ENCODE data around the gene LETMD1.

Gene LETMD1

DNA sequence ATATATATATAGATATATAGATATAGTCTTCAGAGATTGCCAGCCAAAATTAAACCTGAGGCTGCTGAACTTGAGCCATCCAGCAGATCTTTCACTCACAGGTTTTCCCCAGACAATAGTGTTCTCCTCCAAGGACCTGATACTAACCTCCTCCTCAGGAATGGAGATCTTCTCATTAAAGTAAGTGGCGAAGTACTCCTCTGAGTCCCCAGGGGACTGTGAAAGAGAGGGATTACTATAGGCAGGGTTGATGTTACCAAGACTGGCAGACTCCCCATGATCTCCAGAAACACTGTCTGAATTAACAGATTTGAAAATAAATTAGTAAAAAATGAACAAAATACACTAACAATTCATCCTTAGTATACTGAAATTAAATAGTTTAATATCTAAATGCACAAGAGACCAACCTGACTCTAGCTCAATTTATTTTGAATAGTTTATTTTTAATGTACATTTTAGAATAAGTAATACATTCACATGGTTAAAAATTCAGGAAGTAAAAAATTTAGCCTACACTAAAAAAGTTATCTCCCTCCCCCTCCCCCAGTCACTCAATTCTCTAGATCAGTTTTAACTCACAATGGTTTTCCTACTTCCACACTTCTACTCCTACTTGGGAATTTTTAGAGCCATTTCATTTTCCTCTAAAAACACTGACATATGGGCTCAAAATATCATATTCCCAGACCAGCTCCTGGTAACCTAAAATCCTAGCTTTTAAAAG is 39.6 kb upstream of the LETMD1 start:
- H3K79me2 ChIP-seq (ENCODE audit: low read length), result peaks cover 37% of the 10 kb centered on the region
- no peak overlapping the region for H3K4me3 ChIP-seq (ENCODE audit: low read length)
- no peak overlapping the region for H2AFZ ChIP-seq (ENCODE audit: low read length)
- H4K20me1 ChIP-seq (ENCODE audit: insufficient read depth, low read length), result no peaks in the 10 kb centered on the region
- H3K9me3 ChIP-seq (replicated peaks; ENCODE audit: insufficient read depth, low read length), result no peaks in the 10 kb centered on the region
- H3K4me1 ChIP-seq (ENCODE audit: low read length), result no peaks in the 10 kb centered on the region
- no peaks in the 10 kb centered on the region for H3F3A ChIP-seq (ENCODE audit: insufficient read depth, low read length)
- H3K9me2 ChIP-seq (replicated peaks; ENCODE audit: insufficient read depth, low read length), result no peaks in the 10 kb centered on the region
- no peak overlapping the region for H3K4me2 ChIP-seq (ENCODE audit: low read depth, low read length)
- no peaks in the 10 kb centered on the region for H3K36me3 ChIP-seq (replicated peaks; ENCODE audit: insufficient read depth, low read length)
- no peak overlapping the region for H3K27ac ChIP-seq (ENCODE audit: low read length)
- TF ChIP-seq EZH2phosphoT487 (IDR thresholded peaks at IDR 0.05; ENCODE audit: low read length), result no peak
- TF ChIP-seq EZH2 (optimal IDR thresholded peaks at IDR 0.05; ENCODE audit: low read depth, low read length), result no peak
- TF ChIP-seq, protein P1, sequence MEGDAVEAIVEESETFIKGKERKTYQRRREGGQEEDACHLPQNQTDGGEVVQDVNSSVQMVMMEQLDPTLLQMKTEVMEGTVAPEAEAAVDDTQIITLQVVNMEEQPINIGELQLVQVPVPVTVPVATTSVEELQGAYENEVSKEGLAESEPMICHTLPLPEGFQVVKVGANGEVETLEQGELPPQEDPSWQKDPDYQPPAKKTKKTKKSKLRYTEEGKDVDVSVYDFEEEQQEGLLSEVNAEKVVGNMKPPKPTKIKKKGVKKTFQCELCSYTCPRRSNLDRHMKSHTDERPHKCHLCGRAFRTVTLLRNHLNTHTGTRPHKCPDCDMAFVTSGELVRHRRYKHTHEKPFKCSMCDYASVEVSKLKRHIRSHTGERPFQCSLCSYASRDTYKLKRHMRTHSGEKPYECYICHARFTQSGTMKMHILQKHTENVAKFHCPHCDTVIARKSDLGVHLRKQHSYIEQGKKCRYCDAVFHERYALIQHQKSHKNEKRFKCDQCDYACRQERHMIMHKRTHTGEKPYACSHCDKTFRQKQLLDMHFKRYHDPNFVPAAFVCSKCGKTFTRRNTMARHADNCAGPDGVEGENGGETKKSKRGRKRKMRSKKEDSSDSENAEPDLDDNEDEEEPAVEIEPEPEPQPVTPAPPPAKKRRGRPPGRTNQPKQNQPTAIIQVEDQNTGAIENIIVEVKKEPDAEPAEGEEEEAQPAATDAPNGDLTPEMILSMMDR (IDR thresholded peaks at IDR 0.05; ENCODE audit: low read length), result no peak
- DNase-seq, result no peak
- H3K9ac ChIP-seq (ENCODE audit: low read length), result no peak overlapping the region
- no peaks in the 10 kb centered on the region for H3K27me3 ChIP-seq (replicated peaks; ENCODE audit: insufficient read depth, low read length)

DNA sequence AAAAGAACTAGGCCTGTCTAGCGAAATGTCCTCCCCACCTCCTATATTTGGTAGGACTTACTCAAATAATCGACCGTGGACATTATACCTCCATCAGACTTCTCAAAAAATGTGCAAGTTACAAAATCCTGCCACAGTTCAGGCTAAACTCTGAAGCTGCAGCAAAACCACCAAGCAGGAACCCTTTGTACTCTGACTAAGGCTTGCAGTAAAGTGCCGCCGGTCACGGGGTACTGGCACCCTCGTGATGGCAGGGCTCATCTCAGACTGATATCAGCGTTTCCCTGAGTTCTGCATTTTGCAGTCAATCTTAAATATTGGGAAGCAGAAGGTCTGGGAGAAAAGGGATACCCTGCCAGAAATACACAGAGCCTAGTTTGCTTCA is 39.1 kb upstream of the LETMD1 start:
- TF ChIP-seq EZH2phosphoT487 (IDR thresholded peaks at IDR 0.05; ENCODE audit: low read length), result no peak
- TF ChIP-seq EZH2 (optimal IDR thresholded peaks at IDR 0.05; ENCODE audit: low read depth, low read length), result no peak
- TF ChIP-seq, protein P1 (IDR thresholded peaks at IDR 0.05; ENCODE audit: low read length), result no peak
- Histone ChIP-seq H3K4me2 (ENCODE audit: low read depth, low read length) (no peak overlapping the region), H3K9me2 (replicated peaks; ENCODE audit: insufficient read depth, low read length) (no peaks in the 10 kb centered on the region), H4K20me1 (ENCODE audit: insufficient read depth, low read length) (no peaks in the 10 kb centered on the region), H3K9me3 (replicated peaks; ENCODE audit: insufficient read depth, low read length) (no peaks in the 10 kb centered on the region), H3K27ac (ENCODE audit: low read length) (no peak overlapping the region), H3F3A (ENCODE audit: insufficient read depth, low read length) (no peaks in the 10 kb centered on the region), H3K9ac (ENCODE audit: low read length) (no peak overlapping the region), H3K36me3 (replicated peaks; ENCODE audit: insufficient read depth, low read length) (no peaks in the 10 kb centered on the region), H3K4me1 (ENCODE audit: low read length) (no peaks in the 10 kb centered on the region), H3K27me3 (replicated peaks; ENCODE audit: insufficient read depth, low read length) (no peaks in the 10 kb centered on the region), H3K79me2 (ENCODE audit: low read length) (peaks cover 43% of the 10 kb centered on the region), H3K4me3 (ENCODE audit: low read length) (no peak overlapping the region), H2AFZ (ENCODE audit: low read length) (no peak overlapping the region)
- no peak for DNase-seq

DNA sequence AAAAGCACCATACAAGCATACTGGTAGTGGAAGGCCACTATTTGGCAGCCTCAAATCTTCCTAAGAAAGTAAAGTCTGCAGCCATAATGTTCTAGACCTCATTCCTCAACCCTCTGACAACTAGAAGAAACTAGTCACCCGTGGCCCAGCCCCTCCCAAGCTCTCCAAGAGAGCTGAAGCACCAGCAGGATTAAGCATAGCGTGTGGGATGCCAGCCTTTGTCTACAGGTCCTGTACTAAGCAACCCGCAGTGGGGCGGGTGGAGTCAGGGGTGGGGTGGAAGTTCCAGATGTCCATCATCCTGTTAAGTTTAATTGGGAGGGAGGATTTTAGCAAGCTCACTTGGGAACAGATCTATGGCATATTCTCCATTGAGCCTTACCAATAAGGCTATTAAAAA is 36.2 kb upstream of the LETMD1 start:
- TF ChIP-seq EZH2phosphoT487 (IDR thresholded peaks at IDR 0.05; ENCODE audit: low read length) (no peak), EZH2 (optimal IDR thresholded peaks at IDR 0.05; ENCODE audit: low read depth, low read length) (no peak)
- TF ChIP-seq, protein P1 (IDR thresholded peaks at IDR 0.05; ENCODE audit: low read length), result no peak
- Histone ChIP-seq H3K9ac (ENCODE audit: low read length) (no peak overlapping the region), H3K9me3 (replicated peaks; ENCODE audit: insufficient read depth, low read length) (no peaks in the 10 kb centered on the region), H3K27ac (ENCODE audit: low read length) (no peak overlapping the region), H3K4me2 (ENCODE audit: low read depth, low read length) (no peak overlapping the region), H3K4me1 (ENCODE audit: low read length) (no peaks in the 10 kb centered on the region), H2AFZ (ENCODE audit: low read length) (no peak overlapping the region), H3K4me3 (ENCODE audit: low read length) (no peak overlapping the region), H3K79me2 (ENCODE audit: low read length) (peaks cover 68% of the 10 kb centered on the region), H3F3A (ENCODE audit: insufficient read depth, low read length) (no peaks in the 10 kb centered on the region), H4K20me1 (ENCODE audit: insufficient read depth, low read length) (no peaks in the 10 kb centered on the region), H3K27me3 (replicated peaks; ENCODE audit: insufficient read depth, low read length) (no peaks in the 10 kb centered on the region), H3K36me3 (replicated peaks; ENCODE audit: insufficient read depth, low read length) (no peaks in the 10 kb centered on the region), H3K9me2 (replicated peaks; ENCODE audit: insufficient read depth, low read length) (no peaks in the 10 kb centered on the region)
- no peak for DNase-seq

Data from MM.1S (cell line).